Measurements from ENCODE around the gene FAM110C.
A peak's percentile ranks its signal among the peaks of the same experiment; 100 is the strongest.
"Not testable (repeated sequence)": the region's sequence is repeated elsewhere in the genome, so short reads cannot be mapped to it uniquely, and the experiment has no call there.

FAM110C gene, protein sequence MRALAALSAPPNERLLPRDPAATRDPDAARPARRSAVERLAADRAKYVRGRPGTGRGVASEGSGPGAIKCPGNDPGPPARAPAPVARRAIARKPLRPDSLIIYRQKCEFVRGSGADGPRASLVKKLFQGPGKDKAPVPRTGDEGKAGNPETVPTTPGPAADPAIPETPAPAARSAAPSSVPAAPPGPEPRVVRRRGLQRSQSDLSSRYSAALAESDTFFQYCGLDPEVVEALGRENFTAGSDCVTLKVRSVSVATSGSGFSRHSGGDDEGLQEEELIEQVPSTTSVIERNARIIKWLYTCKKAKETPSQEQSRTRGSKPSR

DNA sequence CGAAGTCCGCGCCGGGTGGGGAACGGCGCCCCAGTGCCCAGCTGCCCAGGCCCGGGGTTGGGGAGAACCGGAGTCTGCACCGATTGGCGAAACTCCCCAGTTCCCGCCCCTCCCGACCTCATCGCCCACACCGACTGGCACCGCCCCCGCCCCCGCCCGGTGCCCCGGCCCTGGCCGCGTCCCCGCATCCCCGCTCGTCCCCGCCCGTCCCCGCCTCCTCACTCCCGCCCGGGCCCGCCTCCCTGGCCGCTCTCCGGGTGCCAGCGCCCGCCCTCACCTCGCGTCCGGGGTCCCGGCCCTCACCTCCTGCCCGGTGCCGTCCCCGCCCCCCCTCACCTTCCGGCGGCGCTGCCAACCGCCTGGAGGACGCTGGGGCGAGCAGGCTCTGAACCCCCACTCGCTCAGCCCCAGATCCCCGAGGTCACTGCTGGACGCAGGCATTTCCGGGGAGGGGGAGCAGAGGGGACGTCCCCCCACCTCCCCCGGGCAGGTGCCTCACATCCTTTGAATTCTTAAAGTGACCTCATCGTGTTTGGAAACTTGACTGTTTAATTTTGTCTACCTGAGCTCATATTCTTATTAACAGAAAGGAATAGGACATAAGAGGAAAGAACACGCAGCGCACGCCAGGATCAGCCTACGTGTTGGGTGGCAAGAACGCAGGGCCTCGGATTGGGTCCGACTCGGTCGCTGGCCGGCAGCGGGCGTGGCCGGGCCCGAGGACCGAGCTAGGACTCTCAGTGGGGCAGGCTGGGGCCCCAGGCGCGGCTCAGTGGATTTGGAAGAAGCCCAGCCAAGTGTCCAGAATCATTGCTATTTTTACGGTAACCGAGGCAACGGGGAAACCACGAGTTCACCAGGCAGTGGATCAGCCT, at the start of gene FAM110C:
FAM110C (minus strand) TSS at position 35 of the 875 bp plus-strand sequence. CDS start 120 bp downstream, outside the sequence.
- DNase-seq (ENCODE audit: low spot score), result no peak

DNA sequence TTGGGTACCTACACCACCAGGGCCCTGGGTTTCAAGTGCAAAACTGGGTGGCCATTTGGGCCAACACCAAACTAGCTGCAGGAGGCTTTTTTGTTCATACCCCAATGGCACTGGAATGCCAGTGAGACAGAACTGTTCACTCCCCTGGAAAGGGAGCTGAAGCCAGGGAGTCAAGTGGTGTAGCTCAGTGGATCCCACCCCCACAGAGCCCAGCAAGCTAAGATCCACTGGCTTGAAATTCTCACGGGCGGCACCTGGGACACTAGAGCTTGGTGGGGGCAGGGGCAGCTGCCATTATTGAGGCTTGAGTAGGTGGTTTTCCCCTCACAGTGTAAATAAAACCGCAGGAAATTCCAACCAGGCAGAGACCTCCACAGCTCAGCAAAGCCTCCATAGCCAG, 46.0 kb upstream of the FAM110C start:
- DNase-seq (ENCODE audit: low spot score), result no peak

DNA sequence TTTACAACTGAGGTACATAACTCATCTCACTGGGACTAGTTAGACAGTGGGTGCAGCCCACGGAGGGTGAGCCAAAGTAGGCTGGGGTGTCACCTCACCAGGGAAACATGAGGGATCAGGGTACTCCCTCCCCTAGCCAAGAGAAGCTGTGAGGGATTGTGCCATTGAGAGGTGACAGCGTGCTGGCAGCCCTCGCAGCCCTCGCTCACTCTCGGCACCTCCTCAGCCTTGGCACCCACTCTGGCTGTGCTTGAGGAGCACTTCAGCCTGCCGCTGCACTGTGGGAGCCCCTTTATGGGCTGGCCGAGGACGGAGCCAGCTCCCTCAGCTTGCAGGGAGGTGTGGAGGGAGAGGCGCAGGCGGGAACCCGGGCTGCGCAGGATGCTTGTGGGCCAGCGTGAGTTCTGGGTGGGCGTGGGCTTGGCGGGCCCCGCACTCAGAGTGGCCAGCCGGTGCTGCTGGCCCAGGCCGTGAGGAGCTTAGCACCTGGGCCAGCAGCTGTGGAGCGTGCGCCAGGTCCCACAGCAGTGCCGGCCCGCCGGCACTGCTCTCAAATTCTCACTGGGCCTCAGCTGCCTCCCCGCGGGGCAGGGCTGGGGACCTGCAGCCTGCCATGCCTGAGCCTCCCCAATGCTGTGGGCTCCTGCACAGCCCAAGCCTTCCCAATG, 44.5 kb upstream of the FAM110C start:
- no peak for DNase-seq (ENCODE audit: low spot score)

DNA sequence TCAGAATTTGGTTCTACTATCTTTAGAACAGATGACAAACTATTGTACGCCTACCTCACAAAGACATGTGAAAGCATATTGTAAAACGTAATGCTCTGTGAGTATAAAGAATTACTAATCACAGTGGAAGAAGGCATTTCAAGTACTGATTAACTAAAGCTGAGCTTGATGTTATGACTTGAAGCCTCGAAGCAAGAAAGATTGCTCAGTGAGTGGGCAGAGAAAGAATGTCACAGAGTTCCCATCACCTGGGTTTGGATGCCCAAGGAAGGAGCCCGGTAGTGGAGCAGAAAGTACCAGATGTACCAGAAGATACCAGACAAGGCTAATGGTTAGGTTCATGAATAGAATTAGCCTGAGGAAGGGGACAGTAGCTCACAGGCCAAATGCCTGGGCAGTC, 39.5 kb upstream of the FAM110C start:
- peak; percentile 50 for DNase-seq (ENCODE audit: low spot score)

DNA sequence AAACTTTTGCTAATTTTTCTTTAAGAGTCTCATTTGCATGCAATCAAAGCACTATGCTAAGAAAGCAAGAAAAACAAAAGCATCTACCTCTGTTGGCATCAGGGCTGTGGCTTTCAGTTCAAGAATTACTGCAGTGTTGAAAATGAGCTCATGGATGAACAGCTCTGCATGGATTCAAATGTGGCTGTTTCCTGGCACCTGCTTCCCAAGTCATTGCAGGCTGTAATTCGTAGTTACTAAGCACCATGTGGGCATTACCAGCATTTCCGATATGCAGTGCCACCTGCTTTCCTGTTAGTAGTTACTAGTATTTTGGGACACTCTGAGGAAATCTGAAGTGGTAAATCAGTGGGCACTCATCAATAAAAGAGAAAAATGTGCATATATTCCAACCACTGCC, 37.8 kb upstream of the FAM110C start:
- no peak for DNase-seq (ENCODE audit: low spot score)

DNA sequence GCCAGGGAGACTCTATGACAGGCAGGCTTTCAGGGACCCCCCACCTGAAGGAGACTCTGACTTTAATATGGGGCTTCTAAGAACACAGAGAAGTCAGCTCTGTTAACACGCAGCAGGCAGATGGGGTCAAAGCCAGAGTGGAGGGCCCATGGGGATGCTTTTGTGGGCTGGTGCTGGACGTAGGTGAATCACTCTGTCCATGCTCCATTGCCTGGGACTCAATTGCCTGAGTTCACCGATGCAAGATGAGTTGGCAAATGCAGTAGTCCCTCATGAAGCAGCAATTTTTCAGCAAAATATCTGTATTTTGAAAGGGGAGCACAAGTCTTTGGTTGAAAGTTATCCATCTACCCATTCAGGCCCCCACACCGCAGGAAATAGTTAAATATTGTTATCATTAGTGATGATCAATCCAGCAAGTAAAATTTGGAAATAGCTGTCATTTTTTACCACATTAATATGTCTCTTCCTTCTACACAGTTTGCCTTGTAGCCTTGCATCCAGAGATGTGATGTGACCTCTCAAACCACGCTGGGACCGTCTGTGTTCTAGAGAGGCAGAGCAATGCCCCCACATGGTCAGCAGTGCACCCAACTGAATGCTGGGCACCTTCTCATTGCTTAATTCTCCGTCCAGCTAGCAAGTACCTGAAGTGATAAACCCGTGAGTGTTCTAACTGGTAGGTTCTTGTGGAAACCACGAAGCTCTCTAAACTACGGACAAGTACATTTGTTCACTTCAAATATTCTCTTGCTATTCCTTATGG, 34.8 kb upstream of the FAM110C start:
- DNase-seq (ENCODE audit: low spot score), result no peak

DNA sequence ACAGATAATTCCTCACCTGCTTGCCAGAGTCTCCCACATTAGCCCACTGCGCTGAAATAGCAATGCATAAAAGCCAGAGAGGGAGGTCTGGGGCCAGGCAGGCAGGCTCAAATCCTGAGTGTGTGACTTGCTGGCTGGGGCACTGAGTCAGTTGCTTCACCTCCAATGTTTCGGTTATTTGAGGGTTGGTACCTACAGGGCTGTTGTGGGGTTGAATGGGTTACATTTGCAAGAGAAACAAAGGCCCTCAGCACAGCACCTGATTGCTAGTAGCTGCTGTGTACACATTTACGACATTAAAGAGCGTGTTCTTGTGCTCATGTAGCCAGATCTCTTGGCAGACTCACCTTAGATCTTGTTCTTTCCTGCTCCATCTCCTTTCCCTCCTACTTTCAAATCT, 34.1 kb upstream of the FAM110C start:
- DNase-seq (ENCODE audit: low spot score), result no peak

DNA sequence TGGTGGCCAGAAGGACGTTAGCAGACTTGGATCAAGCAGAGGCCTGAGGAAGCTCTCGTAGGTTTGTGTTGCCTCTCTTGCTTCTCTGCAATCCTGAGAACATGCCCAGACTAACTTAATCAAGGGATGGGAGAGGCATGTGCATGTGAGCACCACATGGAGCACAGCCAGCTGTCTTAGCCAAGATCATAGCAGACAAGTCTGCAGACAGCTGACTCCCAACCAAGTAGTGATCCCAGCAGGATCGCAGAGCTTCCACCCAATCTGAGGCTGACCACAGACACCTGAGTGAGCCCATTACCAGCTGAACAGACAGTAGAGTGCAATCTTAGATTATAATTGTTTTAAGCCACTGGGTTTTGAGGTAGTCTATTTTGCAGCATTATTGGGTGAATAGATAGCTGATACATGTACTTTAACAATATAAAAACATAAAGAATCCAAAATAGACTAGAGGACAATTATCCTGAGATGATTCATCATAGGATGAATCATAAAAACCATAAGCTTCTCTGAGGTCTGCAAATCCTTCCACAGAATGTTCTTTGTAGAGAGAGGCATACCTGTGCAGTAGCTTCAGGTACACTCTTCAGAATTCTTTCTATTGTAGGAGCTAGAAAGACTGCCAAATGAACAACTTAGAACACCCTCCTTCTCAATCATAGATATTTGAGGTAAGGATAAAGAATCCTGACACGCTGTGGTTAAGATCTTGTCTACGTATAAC, 25.2 kb upstream of the FAM110C start:
- DNase-seq (ENCODE audit: low spot score), result peak; percentile 21

DNA sequence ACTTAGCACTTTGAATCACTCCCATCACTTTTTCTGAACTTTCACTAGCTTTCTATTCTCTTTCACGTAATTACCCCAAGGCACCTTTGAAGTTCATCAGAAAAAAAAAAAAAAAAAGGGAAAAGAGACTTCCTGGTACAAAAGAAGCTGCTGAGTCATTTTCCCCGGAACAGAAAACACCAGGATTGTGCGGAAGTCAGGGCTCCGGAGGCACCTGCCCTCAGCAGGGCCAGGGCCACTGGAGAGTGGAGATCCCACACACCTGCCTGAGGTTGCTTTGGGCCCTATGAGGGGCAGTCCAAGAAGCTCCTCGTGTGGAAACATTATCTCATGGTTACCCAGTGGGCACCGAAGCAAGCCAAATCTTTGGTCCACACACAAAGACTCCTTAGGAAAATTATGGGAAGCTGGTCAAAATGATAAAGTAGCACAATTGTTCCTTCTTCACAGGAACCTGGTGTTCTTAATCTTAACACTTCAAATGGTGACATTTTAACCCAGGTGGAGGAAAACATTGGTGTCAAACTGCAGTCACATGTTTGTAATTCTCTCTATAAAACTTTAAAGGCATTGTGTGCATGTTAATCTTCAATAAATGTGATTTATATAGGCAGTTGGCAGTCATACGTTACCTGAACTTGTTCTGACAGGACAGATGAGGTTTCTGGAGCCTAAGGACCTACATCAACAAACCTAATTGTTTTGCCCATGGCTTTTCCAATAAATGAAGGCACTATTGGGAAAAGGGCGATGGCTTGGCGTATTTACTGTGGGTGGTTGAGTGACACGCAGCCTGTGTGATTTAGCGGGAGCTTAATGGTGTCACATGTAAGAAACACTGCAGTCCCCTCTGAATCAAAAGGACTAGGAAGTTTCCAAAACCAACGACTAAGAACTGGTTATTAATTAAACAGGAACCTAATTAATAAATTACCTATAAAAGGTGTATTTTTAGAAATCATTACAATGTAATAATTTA, 23.4 kb upstream of the FAM110C start:
- DNase-seq (ENCODE audit: low spot score), result no peak

DNA sequence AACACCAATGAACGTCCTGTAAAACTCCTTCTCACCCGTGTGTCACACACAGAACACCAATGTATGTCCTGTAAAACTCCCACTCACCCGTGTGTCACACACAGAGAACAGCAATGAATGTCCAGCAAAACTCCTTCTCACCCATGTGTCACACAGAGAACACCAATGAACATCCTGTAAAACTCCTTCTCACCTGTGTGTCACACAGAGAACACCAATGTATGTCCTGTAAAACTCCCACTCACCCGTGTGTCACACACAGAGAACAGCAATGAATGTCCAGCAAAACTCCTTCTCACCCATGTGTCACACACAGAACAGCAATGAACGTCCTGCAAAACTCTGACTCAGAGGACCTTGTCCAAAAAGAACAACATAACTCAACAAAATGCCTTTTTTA, 22.3 kb upstream of the FAM110C start:
- not testable (repeated sequence) for DNase-seq (ENCODE audit: low spot score)

DNA sequence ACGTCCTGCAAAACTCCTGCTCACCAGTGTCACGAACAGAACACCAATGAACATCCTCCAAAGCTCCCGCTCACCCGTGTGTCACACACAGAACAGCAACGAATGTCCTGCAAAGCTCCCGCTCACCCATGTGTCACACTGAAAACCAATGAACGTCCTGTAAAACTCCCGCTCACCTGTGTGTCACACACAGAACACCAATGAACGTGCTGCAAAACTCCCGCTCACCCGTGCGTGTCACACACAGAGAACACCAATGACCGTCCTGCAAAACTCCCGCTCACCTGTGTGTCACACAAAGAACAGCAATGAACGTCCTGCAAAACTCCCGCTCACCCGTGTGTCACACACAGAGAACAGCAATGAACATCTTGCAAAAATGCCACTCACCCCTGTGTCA, 20.5 kb upstream of the FAM110C start:
- DNase-seq (ENCODE audit: low spot score), result no peak

DNA sequence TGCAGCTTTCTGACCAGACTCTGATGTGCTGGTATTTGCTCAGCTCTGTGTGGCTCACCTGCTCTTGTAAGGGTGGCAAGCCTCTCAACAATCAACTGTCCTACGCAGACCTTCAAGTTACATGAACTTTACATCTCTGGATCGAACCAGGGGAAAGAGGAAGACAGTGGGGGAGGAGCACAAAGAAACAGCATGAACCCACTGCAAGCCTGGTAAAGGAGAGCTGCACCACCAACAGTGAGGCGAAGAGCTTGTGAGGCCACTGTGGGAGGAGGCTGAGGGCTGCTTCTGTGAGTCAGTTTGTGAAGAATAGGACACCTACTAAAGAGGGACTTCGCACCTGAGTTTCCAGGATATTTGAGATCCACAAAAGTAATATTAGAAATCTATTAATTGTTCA, 18.8 kb upstream of the FAM110C start:
- no peak for DNase-seq (ENCODE audit: low spot score)

DNA sequence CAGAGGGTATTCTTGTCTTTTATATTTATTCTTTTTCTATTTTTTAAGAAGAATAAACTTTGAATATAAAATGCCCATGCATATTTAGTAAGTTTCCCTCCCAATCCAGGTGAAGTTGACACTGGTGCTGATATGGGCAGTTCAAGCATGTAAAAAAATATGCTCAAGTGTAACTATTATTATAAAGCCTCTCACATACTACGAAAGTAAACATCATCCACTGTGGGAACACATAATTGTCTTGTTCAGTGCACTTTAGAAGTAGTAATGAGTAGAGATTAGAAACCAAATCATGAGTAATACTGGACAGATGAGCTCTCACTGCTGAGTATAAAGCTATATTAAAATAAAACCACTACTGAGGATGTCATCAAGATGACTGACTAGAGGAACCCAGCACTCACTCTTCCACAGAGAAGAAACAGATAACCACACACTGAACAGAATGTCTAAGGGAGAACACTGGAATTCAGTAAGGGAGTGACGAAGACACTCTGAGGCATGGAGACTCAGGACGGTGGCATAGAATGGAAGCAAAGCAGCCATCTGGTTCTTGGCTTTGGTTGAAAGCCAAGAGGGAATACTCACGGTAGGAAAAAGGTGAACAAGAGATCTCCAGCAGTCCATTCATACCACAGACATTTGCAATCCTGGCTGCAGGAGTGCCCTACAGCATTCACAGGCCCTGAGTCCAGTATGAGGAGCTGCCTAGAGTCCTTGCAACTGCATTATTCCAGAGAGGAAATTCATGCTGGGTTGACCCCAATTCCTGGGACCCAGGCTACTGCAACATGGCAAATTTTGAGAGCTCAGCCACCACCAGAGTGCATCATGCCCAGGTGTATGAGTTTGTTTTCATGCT, 9.5 kb upstream of the FAM110C start:
- no peak for DNase-seq (ENCODE audit: low spot score)

DNA sequence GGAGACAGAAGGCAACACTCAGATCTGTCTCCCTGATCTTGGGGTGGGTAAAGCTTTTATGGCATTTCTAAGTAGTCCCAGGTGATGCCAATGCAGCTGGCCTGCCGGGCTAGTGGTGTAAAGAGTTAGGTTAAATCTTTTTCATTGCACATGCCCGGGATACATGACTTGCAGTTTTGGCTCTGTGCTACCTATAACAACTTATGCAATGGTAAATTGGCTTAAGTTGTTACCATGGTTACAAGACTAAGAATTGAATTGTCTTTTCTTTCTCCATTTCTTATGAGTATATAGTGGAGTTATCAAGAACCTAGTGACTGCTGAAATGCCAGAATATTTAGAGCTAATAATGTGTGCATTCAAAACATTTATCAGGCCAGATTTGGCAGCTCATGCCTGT, 5.3 kb upstream of the FAM110C start:
- DNase-seq (ENCODE audit: low spot score), result no peak

DNA sequence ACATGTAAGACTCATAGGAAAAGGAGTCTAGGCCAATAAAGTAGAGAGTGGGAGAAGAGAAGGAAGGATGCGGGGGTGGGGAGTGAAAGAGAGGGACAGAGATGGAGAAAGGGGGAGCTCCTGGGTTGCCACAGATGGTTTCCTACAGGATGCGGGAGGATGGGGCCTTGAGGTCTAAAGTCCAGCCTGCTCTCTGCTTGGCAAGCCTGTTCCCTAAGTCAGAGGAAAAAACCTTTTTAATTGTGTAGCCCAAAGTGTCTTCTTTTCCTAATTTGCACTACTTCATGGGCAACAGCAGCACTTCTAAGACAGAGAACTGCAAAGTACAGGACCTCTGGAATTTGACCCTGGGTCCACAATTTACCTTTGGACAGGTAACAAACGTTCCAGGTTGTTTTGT, 1.4 kb upstream of the FAM110C start:
- DNase-seq (ENCODE audit: low spot score), result no peak

DNA sequence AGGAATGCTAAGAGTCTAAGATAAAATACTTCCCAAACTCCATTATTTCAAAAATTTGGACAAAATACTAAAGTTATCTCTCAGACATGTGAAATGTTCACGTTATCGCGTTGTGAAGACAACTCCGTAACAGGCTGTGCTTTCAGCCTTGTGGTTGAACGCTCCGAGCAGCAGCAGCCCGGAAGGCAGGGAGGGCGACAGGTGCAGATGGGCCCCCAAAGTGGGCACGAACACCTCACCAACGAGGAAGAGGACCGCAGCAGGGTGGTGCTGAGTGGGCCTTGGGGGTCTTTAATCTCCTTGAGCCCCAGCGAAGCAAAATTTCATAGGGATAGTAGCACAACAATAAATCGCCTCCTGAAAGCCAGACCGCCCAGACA, 1.0 kb upstream of the FAM110C start:
- no peak for DNase-seq (ENCODE audit: low spot score)

DNA sequence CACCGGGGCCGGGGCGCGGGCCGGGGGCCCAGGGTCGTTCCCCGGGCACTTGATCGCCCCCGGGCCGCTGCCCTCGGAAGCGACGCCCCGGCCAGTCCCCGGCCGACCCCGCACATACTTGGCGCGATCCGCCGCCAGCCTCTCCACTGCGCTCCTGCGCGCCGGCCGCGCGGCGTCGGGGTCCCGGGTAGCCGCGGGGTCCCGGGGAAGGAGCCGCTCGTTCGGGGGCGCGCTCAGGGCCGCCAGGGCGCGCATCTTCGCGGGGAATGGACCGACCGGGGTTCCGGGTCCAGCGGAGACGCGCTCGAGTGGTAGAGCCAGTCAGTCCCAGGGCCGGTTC, 204 bp downstream of the FAM110C start:
- DNase-seq (ENCODE audit: low spot score), result no peak

DNA sequence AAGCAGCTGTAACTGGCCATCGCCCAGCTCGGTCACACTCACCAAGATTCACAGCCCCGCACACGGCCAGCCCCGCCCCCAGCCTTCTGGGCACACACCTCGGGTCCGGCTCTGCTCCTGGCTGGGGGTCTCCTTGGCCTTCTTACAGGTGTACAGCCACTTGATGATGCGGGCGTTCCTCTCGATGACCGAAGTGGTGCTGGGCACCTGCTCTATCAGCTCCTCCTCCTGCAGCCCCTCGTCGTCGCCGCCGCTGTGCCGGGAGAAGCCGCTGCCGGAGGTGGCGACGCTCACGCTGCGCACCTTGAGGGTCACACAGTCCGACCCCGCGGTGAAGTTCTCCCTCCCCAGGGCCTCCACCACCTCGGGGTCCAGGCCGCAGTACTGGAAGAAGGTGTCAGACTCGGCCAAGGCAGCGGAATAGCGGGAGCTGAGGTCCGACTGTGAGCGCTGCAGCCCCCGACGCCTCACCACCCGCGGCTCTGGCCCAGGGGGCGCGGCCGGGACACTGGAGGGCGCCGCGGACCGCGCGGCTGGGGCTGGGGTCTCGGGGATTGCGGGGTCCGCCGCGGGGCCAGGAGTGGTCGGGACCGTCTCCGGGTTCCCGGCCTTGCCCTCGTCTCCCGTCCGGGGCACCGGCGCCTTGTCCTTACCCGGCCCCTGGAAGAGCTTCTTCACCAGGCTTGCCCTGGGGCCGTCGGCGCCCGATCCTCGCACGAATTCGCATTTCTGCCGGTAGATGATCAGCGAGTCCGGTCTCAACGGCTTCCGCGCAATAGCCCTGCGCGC, 769 bp downstream of the FAM110C start:
- DNase-seq (ENCODE audit: low spot score), result no peak

Measured in putamen (tissue), 1 donor.